Measurements from ENCODE around the gene OR5AP2. TPM values are rescaled to one million over a fixed set of nuclear protein-coding genes. Genes with fewer than 3 reads are reported as not detected.
A peak's percentile ranks its signal among the peaks of the same experiment; 100 is the strongest.

OR5AP2 gene
- total RNA-seq, 1 experiment from 2014 or later, result not detected

DNA sequence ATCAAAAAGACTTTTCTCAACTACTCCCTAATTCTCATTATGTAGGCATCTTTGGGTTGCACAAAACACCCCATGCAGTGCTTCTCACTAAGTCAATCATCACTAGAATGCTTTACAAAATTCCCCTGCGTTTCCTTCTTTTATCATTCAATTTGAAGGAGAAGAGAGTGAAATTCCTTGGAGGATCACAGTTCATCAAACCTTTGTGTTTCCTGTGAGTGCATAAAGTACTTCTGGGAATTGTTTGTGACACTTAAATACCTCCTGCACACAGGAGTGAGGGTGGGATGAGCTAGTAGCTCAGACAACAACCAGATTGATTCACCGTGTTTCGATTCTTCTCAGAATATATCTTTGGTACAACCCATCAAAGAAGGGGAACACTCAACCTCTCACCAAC is 17.5 kb upstream of the OR5AP2 start:
- Mint-ChIP-seq H3K36me3 (ENCODE audit: insufficient read depth in 1 of 3, low read depth in 3 of 3) (peaks cover 23 to 53% (median 35%) of the 10 kb centered on the region in 3 experiments), H3K27me3 (ENCODE audit: low read depth) (peaks cover 2% of the 10 kb centered on the region; the same call in 1 of the 2 replicates), H3K27ac (peak overlapping the region; percentile 92 to 98 (median 98)), H3K9me3 (peaks cover 23 to 34% of the 10 kb centered on the region in 2 experiments), H3K4me1 (peaks cover 35 to 40% of the 10 kb centered on the region in 2 experiments), H3K4me3 (peak overlapping the region; percentile 53 to 59)
- H4K8ac ChIP-seq (replicated peaks; ENCODE audit: insufficient read length, low read depth, low read length), result no peak overlapping the region
- no peaks in the 10 kb centered on the region for H3K27me3 ChIP-seq (ENCODE audit: insufficient read depth, low read length)
- no peak for TF ChIP-seq CTCF (conservative IDR thresholded peaks at IDR 0.05)
- no peak overlapping the region for H2BK12ac ChIP-seq (ENCODE audit: insufficient read length, low read depth, low read length)
- peak overlapping the region; percentile 20 for H3K18ac ChIP-seq (ENCODE audit: insufficient read length, low read depth, low read length)
- H3K9ac ChIP-seq (ENCODE audit: extremely low read depth, insufficient read length, low read length), result no peak overlapping the region
- H2BK15ac ChIP-seq (ENCODE audit: low read depth, low read length), result no peak overlapping the region
- no peaks in the 10 kb centered on the region for H3K9me3 ChIP-seq (ENCODE audit: control insufficient read depth, low read depth, low read length)
- peak; percentile 48 for DNase-seq
- H4K20me1 ChIP-seq (ENCODE audit: control insufficient read depth, insufficient read depth, insufficient read length), result no peaks in the 10 kb centered on the region
- H3K4ac ChIP-seq (ENCODE audit: low read depth, low read length), result no peak overlapping the region; the same call in 1 of the 2 replicates
- H3K79me2 ChIP-seq (ENCODE audit: insufficient read depth, low read length), result no peaks in the 10 kb centered on the region
- no peak overlapping the region for H2AFZ ChIP-seq (ENCODE audit: low read length)
- H4K5ac ChIP-seq (ENCODE audit: insufficient read length, low read depth, low read length), result no peak overlapping the region
- H3T11ph ChIP-seq (ENCODE audit: low read length), result peak overlapping the region; percentile 96
- peak overlapping the region; percentile 60 for H3K4me2 ChIP-seq (ENCODE audit: insufficient read depth, insufficient read length, low read length)
- peak overlapping the region; percentile 94 for H3K27ac ChIP-seq (ENCODE audit: insufficient read length, low read depth, low read length)
- no peak overlapping the region for H2BK5ac ChIP-seq (ENCODE audit: insufficient read length, low read length)
- H3K56ac ChIP-seq (ENCODE audit: insufficient read length, low read depth, low read length), result no peak overlapping the region
- no peak overlapping the region for H4K91ac ChIP-seq (ENCODE audit: insufficient read length, low read depth, low read length)
- no peak overlapping the region for H2AK5ac ChIP-seq (ENCODE audit: insufficient read length, low read length)
- H2BK120ac ChIP-seq (ENCODE audit: low read depth, low read length, poor library complexity, severe bottlenecking), result no peak overlapping the region
- no peaks in the 10 kb centered on the region for H3K79me1 ChIP-seq (ENCODE audit: insufficient read depth, low read depth, low read length, poor library complexity, severe bottlenecking)
- H3K23me2 ChIP-seq (ENCODE audit: insufficient read length, low read depth, low read length, poor library complexity, severe bottlenecking), result no peaks in the 10 kb centered on the region
- H3K4me1 ChIP-seq (ENCODE audit: insufficient read depth, low read length), result no peaks in the 10 kb centered on the region
- H2BK20ac ChIP-seq (ENCODE audit: low read depth, low read length, poor library complexity, severe bottlenecking), result no peak overlapping the region
- no CpG with 5 or more reads among the region's 3 CpGs for WGBS (ENCODE audit: extremely low coverage, insufficient read length, low lambda C conversion rate)
- no peak overlapping the region for H3K14ac ChIP-seq (ENCODE audit: insufficient read depth, low read length)
- H3K23ac ChIP-seq (ENCODE audit: insufficient read length, low read depth, low read length), result no peak overlapping the region
